HEK293 (cell line): ENCODE data around the gene PGGT1B.
A peak's percentile ranks its signal among the peaks of the same experiment; 100 is the strongest.

Experiments used
- BCL6B ChIP-seq: fragments of 450-650 bp; formaldehyde crosslinking; IDR thresholded peaks from 2 replicates; pipeline ENCODE4 v1.5.1; 2017; ENCODE audit warnings: missing biosample characterization, missing genetic modification characterization
- CTCF ChIP-seq: fragments of 450-650 bp; formaldehyde crosslinking; IDR thresholded peaks from 2 replicates; pipeline ENCODE4 v1.5.1; 2016; ENCODE audit warnings: missing biosample characterization, missing genetic modification characterization
- FEZF1 ChIP-seq: fragments of 450-650 bp; formaldehyde crosslinking; IDR thresholded peaks from 2 replicates; pipeline ENCODE4 v1.5.1; 2016; ENCODE audit warnings: missing biosample characterization, missing genetic modification characterization
- GLIS1 ChIP-seq: fragments of 450-650 bp; formaldehyde crosslinking; IDR thresholded peaks from 2 replicates; pipeline ENCODE4 v1.5.1; 2016; ENCODE audit warnings: missing biosample characterization, missing genetic modification characterization
- HOXA7 ChIP-seq: sonication (generic); formaldehyde crosslinking; IDR thresholded peaks from 2 replicates; pipeline ENCODE4 v1.8.1; 2022; ENCODE audit warnings: missing genetic modification reagents, borderline replicate concordance
- KLF7 ChIP-seq: fragments of 450-650 bp; formaldehyde crosslinking; IDR thresholded peaks from 2 replicates; pipeline ENCODE4 v1.5.1; 2016; ENCODE audit warnings: missing biosample characterization, missing genetic modification characterization, borderline replicate concordance
- MYNN ChIP-seq: fragments of 450-650 bp; formaldehyde crosslinking; IDR thresholded peaks from 2 replicates; pipeline ENCODE4 v1.5.1; 2016; ENCODE audit warnings: missing biosample characterization, missing genetic modification characterization, borderline replicate concordance
- PRDM6 ChIP-seq: fragments of 450-650 bp; formaldehyde crosslinking; IDR thresholded peaks from 2 replicates; pipeline ENCODE4 v1.5.1; 2017; ENCODE audit warnings: missing biosample characterization, missing genetic modification characterization
- REST ChIP-seq: fragments of 450-650 bp; formaldehyde crosslinking; IDR thresholded peaks from 2 replicates; pipeline ENCODE4 v1.5.1; 2016; ENCODE audit warnings: missing biosample characterization, missing genetic modification characterization
- SP3 ChIP-seq: fragments of 450-650 bp; formaldehyde crosslinking; IDR thresholded peaks from 2 replicates; pipeline ENCODE4 v1.5.1; 2016; ENCODE audit warnings: missing biosample characterization, missing genetic modification characterization
- SP7 ChIP-seq: fragments of 450-650 bp; formaldehyde crosslinking; IDR thresholded peaks from 2 replicates; pipeline ENCODE4 v1.5.1; 2016; ENCODE audit warnings: missing biosample characterization, missing genetic modification characterization
- ZBTB21 ChIP-seq: fragments of 450-650 bp; formaldehyde crosslinking; IDR thresholded peaks from 2 replicates; pipeline ENCODE4 v1.5.1; 2017; ENCODE audit warnings: missing biosample characterization, missing genetic modification characterization
- ZFP37 ChIP-seq: fragments of 450-650 bp; formaldehyde crosslinking; IDR thresholded peaks from 2 replicates; pipeline ENCODE4 v1.5.1; 2016; ENCODE audit warnings: missing biosample characterization, missing genetic modification characterization
- ZNF112 ChIP-seq: fragments of 450-650 bp; formaldehyde crosslinking; IDR thresholded peaks from 2 replicates; pipeline ENCODE4 v1.5.0; 2017; ENCODE audit warnings: missing biosample characterization, missing genetic modification characterization
- ZNF169 ChIP-seq: fragments of 450-650 bp; formaldehyde crosslinking; IDR thresholded peaks from 2 replicates; pipeline ENCODE4 v1.5.1; 2016; ENCODE audit warnings: missing biosample characterization, missing genetic modification characterization
- ZNF433 ChIP-seq: fragments of 450-650 bp; formaldehyde crosslinking; IDR thresholded peaks from 2 replicates; pipeline ENCODE4 v1.5.1; 2016; ENCODE audit warnings: missing biosample characterization, missing genetic modification characterization, low read depth
- ZNF510 ChIP-seq: fragments of 450-650 bp; formaldehyde crosslinking; IDR thresholded peaks from 2 replicates; pipeline ENCODE4 v1.5.1; 2018; ENCODE audit warnings: mild to moderate bottlenecking, missing genetic modification characterization, missing biosample characterization; ENCODE audit not compliant: insufficient replicate concordance
- ZNF513 ChIP-seq: fragments of 450-650 bp; IDR thresholded peaks from 2 replicates; pipeline ENCODE4 v1.5.1; 2018; ENCODE audit warnings: missing biosample characterization, missing genetic modification characterization
- ZNF548 ChIP-seq: fragments of 450-650 bp; formaldehyde crosslinking; IDR thresholded peaks from 2 replicates; pipeline ENCODE4 v1.5.1; 2016; ENCODE audit warnings: missing biosample characterization, missing genetic modification characterization
- ZNF704 ChIP-seq: fragments of 450-650 bp; formaldehyde crosslinking; IDR thresholded peaks from 2 replicates; pipeline ENCODE4 v1.5.1; 2016; ENCODE audit warnings: missing biosample characterization, missing genetic modification characterization
- ZNF707 ChIP-seq: fragments of 450-650 bp; formaldehyde crosslinking; IDR thresholded peaks from 2 replicates; pipeline ENCODE4 v1.5.1; 2016; ENCODE audit warnings: missing biosample characterization, missing genetic modification characterization
- ZNF76 ChIP-seq: fragments of 450-650 bp; formaldehyde crosslinking; IDR thresholded peaks from 2 replicates; pipeline ENCODE4; 2016; ENCODE audit warnings: low read depth, missing biosample characterization, missing genetic modification characterization, borderline replicate concordance
- ZNF792 ChIP-seq: fragments of 450-650 bp; formaldehyde crosslinking; IDR thresholded peaks from 2 replicates; pipeline ENCODE4 v1.5.1; 2016; ENCODE audit warnings: missing biosample characterization, missing genetic modification characterization
- ZNF830 ChIP-seq: fragments of 450-650 bp; IDR thresholded peaks from 2 replicates; pipeline ENCODE4 v1.5.0; 2018; ENCODE audit warnings: missing biosample characterization, missing genetic modification characterization, low read depth, mild to moderate bottlenecking, moderate library complexity
- ZSCAN18 ChIP-seq: fragments of 450-650 bp; formaldehyde crosslinking; IDR thresholded peaks from 2 replicates; pipeline ENCODE4 v1.5.1; 2016; ENCODE audit warnings: missing biosample characterization, missing genetic modification characterization
- ZSCAN4 ChIP-seq: fragments of 450-650 bp; formaldehyde crosslinking; IDR thresholded peaks from 2 replicates; pipeline ENCODE4 v1.5.1; 2017; ENCODE audit warnings: missing biosample characterization, missing genetic modification characterization

Gene PGGT1B

GRCh38 chr5:115169487-115170133 is 93.1 kb downstream of the PGGT1B start, which contains the start of gene TRIM36 (continued):
- TF ChIP-seq ZFP37 (peak; percentile 88; the same call in 1 of the 2 replicates), HOXA7 (no peak), ZNF433 (tag by site-specific recombination) (no peak), ZSCAN18 (tag by site-specific recombination) (no peak), MYNN (tag by site-specific recombination) (no peak), ZNF510 (tag by site-specific recombination) (no peak), PRDM6 (tag by site-specific recombination) (no peak), ZNF792 (no peak), ZNF707 (tag by site-specific recombination) (no peak), REST (tag by site-specific recombination) (no peak), BCL6B (tag by site-specific recombination) (no peak), ZNF704 (tag by site-specific recombination) (peak; percentile 37; the same call in 1 of the 2 replicates), CTCF (peak; percentile 76; the same call in 1 of the 2 replicates), KLF7 (tag by site-specific recombination) (no peak), GLIS1 (tag by site-specific recombination) (no peak; the same call in 1 of the 2 replicates), ZNF548 (tag by site-specific recombination) (no peak), FEZF1 (tag by site-specific recombination) (peak; percentile 82), ZNF76 (tag by site-specific recombination) (peak; percentile 49; the same call in 1 of the 2 replicates), SP3 (tag by site-specific recombination) (peak; percentile 93), SP7 (peak; percentile 67), ZNF513 (tag by site-specific recombination) (no peak), ZNF830 (tag by site-specific recombination) (no peak), ZSCAN4 (no peak), ZNF112 (tag by site-specific recombination) (no peak), ZBTB21 (tag by site-specific recombination) (0 out of 2 replicates have a peak, but pooled peaks have one; percentile 24), ZNF169 (tag by site-specific recombination) (no peak)
